ENCODE results near the gene PHACTR3. TPM values are rescaled to one million over a fixed set of nuclear protein-coding genes. Genes with fewer than 3 reads are reported as not detected.

Gene PHACTR3
- total and polyA plus RNA-seq, 2 donors (not counting 3 experiments of a cell fraction or from before 2014, with no cell fraction given), result not detected

- no peak overlapping the region for H3K9ac ChIP-seq (replicated peaks; ENCODE audit: extremely low read depth, insufficient read depth, low read length)
- H4K20me1 ChIP-seq (replicated peaks; ENCODE audit: control insufficient read depth, extremely low read depth, insufficient read depth, low read length), result no peaks in the 10 kb centered on the region
- BruUV-seq (replicated peaks), result no TSS peak
- H3K27ac ChIP-seq (ENCODE audit: insufficient read depth, low read depth, low read length), result no peak overlapping the region
- H3K4me3 ChIP-seq (replicated peaks in 1 of 3; ENCODE audit: insufficient read depth in 1 of 3, low read depth in 1 of 3, low read length in 3 of 3), result no peak overlapping the region
- TF ChIP-seq MYC (IDR thresholded peaks at IDR 0.05; ENCODE audit: low read depth, low read length) (no peak), FOS (IDR thresholded peaks at IDR 0.05; ENCODE audit: borderline replicate concordance, insufficient read depth, low read length) (no peak), CTCF (IDR thresholded peaks at IDR 0.05; ENCODE audit: extremely low read depth in 1 of 2, insufficient read depth in 1 of 2, low read depth in 1 of 2, low read length in 2 of 2) (no peak), EZH2 (IDR thresholded peaks at IDR 0.05; ENCODE audit: borderline replicate concordance, low read depth, low read length, severe bottlenecking) (no peak), POLR2A (IDR thresholded peaks at IDR 0.05; ENCODE audit: low read depth, low read length) (no peak), GATA2 (IDR thresholded peaks at IDR 0.05; ENCODE audit: insufficient read depth, insufficient read length, low read depth, low read length) (no peak), MAX (IDR thresholded peaks at IDR 0.05; ENCODE audit: insufficient read depth, insufficient read length) (no peak)
- peaks cover 3 to 5% of the 10 kb centered on the region in 2 experiments for H3K27me3 ChIP-seq (ENCODE audit: control insufficient read depth in 2 of 2, insufficient read depth in 2 of 2, low read length in 2 of 2)
- ChIA-PET POLR2A (no interaction called here), CTCF (no interaction called here)
- no peaks in the 10 kb centered on the region for H3K79me2 ChIP-seq (ENCODE audit: control insufficient read depth, insufficient read depth, low read length)
- intact Hi-C loops (cut with micrococcal nuclease) (no loop called here), dilution Hi-C loops (cut with MboI; ENCODE audit: extremely low pct_ligation_motif_present, low sequenced_read_pairs) (no loop called here)
- no peak overlapping the region for H3K4me2 ChIP-seq (ENCODE audit: insufficient read depth, low read length)
- no peaks in the 10 kb centered on the region for H3K9me3 ChIP-seq (replicated peaks; ENCODE audit: control insufficient read depth, insufficient read depth, low read length)
- H2AFZ ChIP-seq (ENCODE audit: low read depth, low read length), result no peak overlapping the region
- no peaks in the 10 kb centered on the region for H3K4me1 ChIP-seq (ENCODE audit: control insufficient read depth, extremely low read depth, insufficient read depth, low read length)
- no peaks in the 10 kb centered on the region for H3K9me1 ChIP-seq (replicated peaks; ENCODE audit: control insufficient read depth, extremely low read depth, insufficient read depth, low read length)
- H3K36me3 ChIP-seq (ENCODE audit: control insufficient read depth in 2 of 2, extremely low read depth in 1 of 2, insufficient read depth in 2 of 2, low read length in 2 of 2), result no peaks in the 10 kb centered on the region
- no peak for DNase-seq (ENCODE audit: low read depth, low spot score)
- FAIRE-seq, result no peak
Observed at GRCh38 chr20:59603176-59603575, 1.2 kb upstream of the PHACTR3 start.
